ENCODE measurements around the gene CDK15. TPM values are rescaled to one million over a fixed set of nuclear protein-coding genes. Genes with fewer than 3 reads are reported as not detected.

CDK15 gene
- total RNA-seq, 1 donor from 2014 or later, result 0.07 TPM

DNA sequence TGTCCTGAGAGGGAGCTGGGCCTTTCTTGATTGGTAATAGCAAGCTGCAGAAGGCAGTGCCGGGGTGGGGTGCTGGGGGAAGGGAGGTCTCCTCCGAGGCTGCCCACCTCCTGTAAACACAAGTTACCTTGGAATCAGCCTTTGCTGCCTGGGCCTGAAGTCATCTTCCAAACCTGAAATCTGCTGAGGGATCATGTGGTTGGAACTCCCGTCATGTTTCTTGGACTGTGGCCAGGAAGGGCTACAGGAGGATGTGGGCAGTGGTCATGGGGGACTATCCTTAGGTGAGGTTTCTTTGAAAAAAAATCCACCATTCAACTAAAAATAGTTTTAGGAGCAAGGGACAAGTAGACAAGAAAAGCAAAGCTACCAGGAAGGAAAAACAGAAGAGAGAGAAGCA is 74.2 kb downstream of the CDK15 start:
- Mint-ChIP-seq H3K27me3 (no peaks in the 10 kb centered on the region), H3K27ac (no peak overlapping the region), H3K4me1 (ENCODE audit: low read depth) (peaks cover 45% of the 10 kb centered on the region), H3K36me3 (ENCODE audit: insufficient read depth) (no peaks in the 10 kb centered on the region), H3K9me3 (ENCODE audit: low read depth) (no peaks in the 10 kb centered on the region), H3K4me3 (ENCODE audit: low read depth) (no peak overlapping the region)
- TF ChIP-seq, protein P1, sequence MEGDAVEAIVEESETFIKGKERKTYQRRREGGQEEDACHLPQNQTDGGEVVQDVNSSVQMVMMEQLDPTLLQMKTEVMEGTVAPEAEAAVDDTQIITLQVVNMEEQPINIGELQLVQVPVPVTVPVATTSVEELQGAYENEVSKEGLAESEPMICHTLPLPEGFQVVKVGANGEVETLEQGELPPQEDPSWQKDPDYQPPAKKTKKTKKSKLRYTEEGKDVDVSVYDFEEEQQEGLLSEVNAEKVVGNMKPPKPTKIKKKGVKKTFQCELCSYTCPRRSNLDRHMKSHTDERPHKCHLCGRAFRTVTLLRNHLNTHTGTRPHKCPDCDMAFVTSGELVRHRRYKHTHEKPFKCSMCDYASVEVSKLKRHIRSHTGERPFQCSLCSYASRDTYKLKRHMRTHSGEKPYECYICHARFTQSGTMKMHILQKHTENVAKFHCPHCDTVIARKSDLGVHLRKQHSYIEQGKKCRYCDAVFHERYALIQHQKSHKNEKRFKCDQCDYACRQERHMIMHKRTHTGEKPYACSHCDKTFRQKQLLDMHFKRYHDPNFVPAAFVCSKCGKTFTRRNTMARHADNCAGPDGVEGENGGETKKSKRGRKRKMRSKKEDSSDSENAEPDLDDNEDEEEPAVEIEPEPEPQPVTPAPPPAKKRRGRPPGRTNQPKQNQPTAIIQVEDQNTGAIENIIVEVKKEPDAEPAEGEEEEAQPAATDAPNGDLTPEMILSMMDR (IDR thresholded peaks at IDR 0.05; ENCODE audit: unreplicated experiment), result no peak
- no peak for DNase-seq (ENCODE audit: low spot score, unreplicated experiment)

DNA sequence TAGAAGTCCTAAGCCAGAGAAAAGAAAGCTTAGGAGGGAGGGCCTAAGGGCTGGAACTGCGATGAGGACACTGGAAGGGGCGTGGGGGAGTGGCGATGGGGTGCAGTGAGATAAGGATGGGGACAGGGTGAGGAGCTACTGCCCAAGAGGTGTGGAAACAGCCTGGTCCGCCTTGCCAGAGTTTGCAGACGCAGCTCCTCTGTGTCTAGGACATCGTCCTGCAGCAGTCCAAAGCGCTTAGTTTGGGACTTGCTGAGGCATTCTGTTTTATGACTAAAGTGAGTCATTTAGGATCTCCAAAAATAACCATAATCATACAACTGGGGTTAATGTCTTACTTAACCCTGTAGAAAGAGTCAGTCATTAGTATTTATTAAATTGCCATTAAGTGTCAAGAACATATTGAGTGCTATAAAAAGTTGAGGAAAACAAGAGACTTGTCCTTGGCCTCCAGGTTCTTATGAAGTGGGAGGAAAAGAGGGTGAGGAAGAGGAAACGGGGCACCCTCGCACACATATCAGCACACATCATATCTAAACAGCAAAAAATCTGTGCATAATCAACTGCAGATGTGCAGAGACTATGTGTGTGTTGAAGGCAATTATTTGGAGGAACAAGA is 74.8 kb downstream of the CDK15 start:
- H3K27ac Mint-ChIP-seq, result no peak overlapping the region
- no peaks in the 10 kb centered on the region for H3K27me3 Mint-ChIP-seq
- H3K4me1 Mint-ChIP-seq (ENCODE audit: low read depth), result peaks cover 45% of the 10 kb centered on the region
- no peaks in the 10 kb centered on the region for H3K9me3 Mint-ChIP-seq (ENCODE audit: low read depth)
- DNase-seq (ENCODE audit: low spot score, unreplicated experiment), result no peak
- no peak overlapping the region for H3K4me3 Mint-ChIP-seq (ENCODE audit: low read depth)
- no peaks in the 10 kb centered on the region for H3K36me3 Mint-ChIP-seq (ENCODE audit: insufficient read depth)
- TF ChIP-seq, protein P1 (IDR thresholded peaks at IDR 0.05; ENCODE audit: unreplicated experiment), result no peak

DNA sequence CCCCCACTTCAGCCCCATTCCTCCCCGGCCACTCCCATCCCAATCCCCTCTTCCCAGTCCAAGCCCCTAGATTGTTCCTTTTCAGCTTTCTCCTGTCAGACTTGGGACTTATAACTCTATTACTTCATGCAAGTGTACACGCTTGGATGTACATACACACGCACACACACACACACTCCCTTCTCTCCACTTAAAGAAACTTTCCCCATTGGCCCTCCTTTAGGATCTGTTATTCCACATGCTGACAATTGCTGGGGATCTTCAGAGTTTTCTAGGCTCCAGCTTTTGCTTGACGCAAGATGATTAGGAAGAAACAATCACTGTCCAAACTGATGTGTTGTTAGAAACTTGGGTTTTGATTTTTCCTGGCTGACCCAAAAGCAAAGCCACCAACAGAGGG is 75.4 kb downstream of the CDK15 start:
- Mint-ChIP-seq H3K36me3 (ENCODE audit: insufficient read depth) (no peaks in the 10 kb centered on the region), H3K27me3 (no peaks in the 10 kb centered on the region), H3K4me3 (ENCODE audit: low read depth) (no peak overlapping the region), H3K4me1 (ENCODE audit: low read depth) (peaks cover 45% of the 10 kb centered on the region), H3K9me3 (ENCODE audit: low read depth) (no peaks in the 10 kb centered on the region), H3K27ac (no peak overlapping the region)
- no peak for DNase-seq (ENCODE audit: low spot score, unreplicated experiment)
- TF ChIP-seq, protein P1 (IDR thresholded peaks at IDR 0.05; ENCODE audit: unreplicated experiment), result no peak

DNA sequence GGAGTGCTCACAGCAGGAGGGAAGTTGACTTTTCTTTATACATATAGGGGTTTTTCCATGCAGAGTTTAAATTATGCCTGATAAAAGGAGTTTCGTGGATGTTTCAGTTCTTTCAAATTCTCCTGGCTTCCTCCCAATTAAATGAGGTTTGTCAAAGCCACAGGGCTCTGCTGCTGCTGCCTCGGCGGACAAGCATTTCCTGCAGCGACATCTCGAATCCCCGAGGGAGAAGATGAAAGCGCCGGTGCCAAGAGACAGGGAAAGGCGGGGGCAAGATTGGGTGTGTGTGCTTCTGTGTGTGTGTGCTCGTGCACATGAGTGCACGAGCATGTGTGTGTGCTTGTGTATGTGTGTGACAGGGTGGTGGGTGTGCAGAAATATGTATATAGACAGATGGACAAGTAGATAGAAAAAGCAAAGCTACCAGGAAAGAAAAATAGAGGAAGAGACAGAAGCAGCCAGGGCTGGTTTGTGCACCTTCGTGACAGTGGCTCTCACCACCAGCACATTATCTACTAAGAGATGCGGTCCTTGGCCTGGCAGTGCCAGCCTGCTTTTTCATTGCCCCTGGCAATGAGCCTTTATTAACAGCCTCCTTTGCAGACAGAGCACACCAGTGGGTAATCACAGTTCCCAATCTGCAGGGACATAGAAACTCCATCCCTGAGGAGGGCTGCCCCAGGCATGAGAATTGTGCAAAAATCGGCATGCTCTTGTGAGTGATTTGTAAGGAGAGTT is 76.2 kb downstream of the CDK15 start:
- H3K4me3 Mint-ChIP-seq (ENCODE audit: low read depth), result no peak overlapping the region
- TF ChIP-seq, protein P1 (IDR thresholded peaks at IDR 0.05; ENCODE audit: unreplicated experiment), result no peak

DNA sequence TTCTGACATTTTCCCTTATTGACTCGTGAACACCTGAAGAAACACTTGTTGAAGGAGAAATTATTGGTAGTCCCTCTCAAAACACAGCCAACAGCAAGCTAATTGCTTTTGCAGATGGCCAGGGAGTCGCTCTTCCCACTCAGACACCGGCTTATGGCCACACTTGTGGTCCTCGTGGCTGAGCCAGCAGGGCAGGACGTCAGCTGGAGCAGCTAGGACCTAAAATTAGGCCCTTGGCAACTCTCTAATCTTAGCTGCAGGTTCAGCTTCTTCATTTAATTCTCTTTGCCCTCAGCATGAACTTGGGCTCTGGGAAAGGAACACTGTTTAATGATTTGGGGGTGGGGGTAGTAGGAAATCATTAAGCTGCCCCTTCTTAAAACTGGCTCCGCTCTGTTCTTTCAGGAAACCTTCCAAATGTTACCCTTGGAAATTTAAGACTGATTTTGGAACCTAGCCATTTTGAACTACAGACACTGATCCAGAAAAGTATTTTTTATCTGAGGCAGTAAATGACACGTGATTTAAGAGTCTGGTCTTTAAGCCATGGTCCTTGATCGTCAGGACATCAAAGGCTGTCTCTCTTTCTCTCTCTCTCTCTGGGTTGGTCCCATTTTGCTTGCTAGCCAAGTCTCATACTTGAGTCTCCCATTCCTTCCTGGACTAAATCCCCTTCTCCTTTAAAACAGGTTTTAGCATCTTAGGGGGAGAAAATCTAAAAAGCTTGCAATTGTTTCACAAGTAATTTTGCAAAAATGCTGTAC is 77.5 kb downstream of the CDK15 start:
- no peaks in the 10 kb centered on the region for H3K36me3 Mint-ChIP-seq (ENCODE audit: insufficient read depth)
- peak overlapping the region; percentile 84 for H3K27ac Mint-ChIP-seq
- H3K27me3 Mint-ChIP-seq, result no peaks in the 10 kb centered on the region
- no peaks in the 10 kb centered on the region for H3K9me3 Mint-ChIP-seq (ENCODE audit: low read depth)
- TF ChIP-seq, protein P1 (IDR thresholded peaks at IDR 0.05; ENCODE audit: unreplicated experiment), result no peak
- H3K4me3 Mint-ChIP-seq (ENCODE audit: low read depth), result no peak overlapping the region
- peaks cover 57% of the 10 kb centered on the region for H3K4me1 Mint-ChIP-seq (ENCODE audit: low read depth)
- no peak for DNase-seq (ENCODE audit: low spot score, unreplicated experiment)

More for the DNA sequence above, 76.2 kb downstream of the CDK15 start:
- Mint-ChIP-seq H3K27me3 (no peaks in the 10 kb centered on the region), H3K36me3 (ENCODE audit: insufficient read depth) (no peaks in the 10 kb centered on the region), H3K4me1 (ENCODE audit: low read depth) (peaks cover 46% of the 10 kb centered on the region), H3K9me3 (ENCODE audit: low read depth) (no peaks in the 10 kb centered on the region), H3K27ac (no peak overlapping the region)
- DNase-seq (ENCODE audit: low spot score, unreplicated experiment), result no peak
